Suppressor macrophage (primary cell): ENCODE data around the gene RGS2.

Source experiments
- DNase-seq, 4 experiments: peaks; one replicate each; pipeline ENCODE4 v3.0.0-alpha.2; 2020 to 2022
- total RNA-seq, 17 experiments: gene quantifications; one replicate each; lab custom pipeline; 2026; ENCODE audit warnings: mixed read lengths in 6 of 17, inconsistent platforms in 3 of 17; lab: John Stamatoyannopoulos, UW

The RGS2 gene, protein sequence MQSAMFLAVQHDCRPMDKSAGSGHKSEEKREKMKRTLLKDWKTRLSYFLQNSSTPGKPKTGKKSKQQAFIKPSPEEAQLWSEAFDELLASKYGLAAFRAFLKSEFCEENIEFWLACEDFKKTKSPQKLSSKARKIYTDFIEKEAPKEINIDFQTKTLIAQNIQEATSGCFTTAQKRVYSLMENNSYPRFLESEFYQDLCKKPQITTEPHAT
- 4.2 to 207 (median 22.7) reads per million in 17 experiments for total RNA-seq

GRCh38 chr1:192808518-192809306 lies at the start of gene RGS2:
RGS2 (plus strand) TSS chr1:192809039; CDS start chr1:192809072, 33 bp downstream.
- peak; percentile 96 to 97 (median 97) for DNase-seq

DNA sequence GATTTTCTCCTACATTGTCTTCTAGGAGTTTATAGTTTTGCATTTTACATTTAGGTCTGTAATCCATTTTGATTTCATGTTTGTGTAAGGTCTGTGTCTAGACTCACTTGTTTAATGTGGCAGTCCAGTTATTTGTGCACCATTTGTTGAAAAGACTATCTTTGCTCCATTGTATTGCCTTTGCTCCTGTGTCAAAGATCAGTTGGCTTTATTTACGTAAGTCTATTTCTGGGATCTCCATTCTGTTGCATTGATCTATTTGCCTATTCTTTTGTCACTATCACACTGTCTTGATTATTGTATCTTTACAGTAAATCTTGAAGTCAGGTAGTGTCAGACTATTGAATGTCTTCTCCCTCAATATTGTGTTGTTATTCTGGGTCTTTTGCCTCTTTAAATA lies 49.7 kb upstream of the RGS2 start:
- DNase-seq = no peak

DNA sequence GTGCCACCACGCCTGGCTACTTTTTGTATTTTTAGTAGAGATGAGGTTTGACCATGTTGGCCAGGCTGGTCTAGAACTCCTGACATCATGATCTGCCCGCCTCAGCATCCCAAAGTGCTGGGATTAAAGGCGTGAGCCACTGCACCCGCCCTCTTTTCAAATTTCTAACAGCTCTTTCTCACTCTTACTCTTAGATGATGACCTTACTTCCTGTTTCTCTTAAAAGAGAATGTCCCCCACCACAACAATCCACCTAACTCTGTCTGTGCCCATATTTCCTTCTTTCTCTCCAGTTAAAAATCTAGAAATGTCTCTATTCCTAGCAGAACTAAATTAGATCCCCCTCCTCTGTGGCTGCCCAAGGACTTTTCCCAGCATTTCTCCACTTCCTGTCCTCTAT lies 46.6 kb upstream of the RGS2 start:
- DNase-seq = no peak

GRCh38 chr1:192763243-192763642 lies 45.6 kb upstream of the RGS2 start:
- no peak for DNase-seq

DNA sequence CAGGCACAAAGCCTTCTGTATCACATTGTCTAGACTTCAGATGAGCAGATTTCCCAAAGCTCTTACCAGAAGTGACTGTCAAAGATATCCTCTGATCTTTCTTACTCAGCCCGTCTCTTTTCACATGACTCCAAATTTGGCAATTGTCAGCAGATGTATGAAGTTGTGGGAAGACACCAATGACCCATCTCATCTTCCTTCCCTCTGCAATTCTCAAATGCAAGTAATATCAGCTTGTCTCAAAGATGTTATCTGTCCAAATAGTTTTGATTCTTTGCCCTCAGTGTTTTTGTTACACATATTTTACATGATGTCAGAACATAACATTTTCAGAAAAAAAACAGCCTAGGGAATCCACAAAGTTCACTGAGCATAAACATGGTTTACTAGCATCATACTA lies 45.1 kb upstream of the RGS2 start:
- DNase-seq = peak in 3 of 4 experiments; percentile 14 to 22 (median 15)

- no peak for DNase-seq
These were observed 44.2 kb upstream of the RGS2 start for GRCh38 chr1:192764675-192765074.

- DNase-seq = no peak
These were observed 42.7 kb upstream of the RGS2 start for GRCh38 chr1:192766009-192766625.

- no peak for DNase-seq
These were observed 42.0 kb upstream of the RGS2 start for GRCh38 chr1:192766876-192767275.

GRCh38 chr1:192767798-192768197 lies 41.0 kb upstream of the RGS2 start:
- no peak for DNase-seq

DNA sequence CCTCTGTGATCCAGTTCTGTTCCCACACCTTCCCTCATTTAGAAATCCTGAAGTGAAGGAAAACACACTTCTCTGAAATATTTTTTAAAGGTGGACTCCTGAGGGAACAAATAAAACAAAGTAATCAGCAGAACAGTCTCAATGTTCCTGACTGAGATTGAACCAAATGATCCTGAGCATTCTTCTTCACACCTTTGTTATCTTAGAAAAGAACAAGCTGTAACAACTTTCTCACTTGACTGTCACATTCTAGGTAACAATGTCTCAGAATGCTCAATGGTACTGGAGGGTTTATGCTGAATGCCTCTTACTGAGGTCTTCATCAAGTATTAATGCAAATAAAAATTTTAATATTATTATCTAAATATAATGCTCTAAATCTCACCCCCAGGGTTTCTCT lies 40.4 kb upstream of the RGS2 start:
- no peak for DNase-seq

- DNase-seq = no peak
These were observed 37.5 kb upstream of the RGS2 start for GRCh38 chr1:192771341-192771740.

DNA sequence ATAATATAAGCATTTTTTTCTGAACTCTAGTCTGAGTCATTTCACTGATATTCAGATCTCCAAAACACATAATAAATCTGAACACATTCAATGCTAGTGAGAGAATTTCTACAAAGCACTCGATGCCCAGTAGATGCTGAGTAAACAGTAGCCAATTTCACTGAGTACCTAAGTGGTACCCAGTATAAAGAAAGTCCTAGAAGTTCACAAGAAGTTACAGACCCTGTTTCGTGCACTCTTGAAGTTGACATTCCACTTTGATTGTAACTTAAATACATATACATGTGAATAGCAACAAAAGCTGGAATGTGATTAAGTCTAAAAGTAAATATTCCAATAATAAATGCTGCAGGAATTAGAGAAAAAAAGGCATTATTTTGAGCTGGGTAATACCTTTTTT lies 33.2 kb upstream of the RGS2 start:
- DNase-seq = no peak

GRCh38 chr1:192776206-192776605 lies 32.6 kb upstream of the RGS2 start:
- DNase-seq = no peak

GRCh38 chr1:192776998-192777397 lies 31.8 kb upstream of the RGS2 start:
- no peak for DNase-seq

GRCh38 chr1:192783791-192784190 lies 25.0 kb upstream of the RGS2 start:
- no peak for DNase-seq

GRCh38 chr1:192784397-192784796 lies 24.4 kb upstream of the RGS2 start:
- no peak for DNase-seq

GRCh38 chr1:192786576-192786975 lies 22.3 kb upstream of the RGS2 start:
- DNase-seq = no peak

DNA sequence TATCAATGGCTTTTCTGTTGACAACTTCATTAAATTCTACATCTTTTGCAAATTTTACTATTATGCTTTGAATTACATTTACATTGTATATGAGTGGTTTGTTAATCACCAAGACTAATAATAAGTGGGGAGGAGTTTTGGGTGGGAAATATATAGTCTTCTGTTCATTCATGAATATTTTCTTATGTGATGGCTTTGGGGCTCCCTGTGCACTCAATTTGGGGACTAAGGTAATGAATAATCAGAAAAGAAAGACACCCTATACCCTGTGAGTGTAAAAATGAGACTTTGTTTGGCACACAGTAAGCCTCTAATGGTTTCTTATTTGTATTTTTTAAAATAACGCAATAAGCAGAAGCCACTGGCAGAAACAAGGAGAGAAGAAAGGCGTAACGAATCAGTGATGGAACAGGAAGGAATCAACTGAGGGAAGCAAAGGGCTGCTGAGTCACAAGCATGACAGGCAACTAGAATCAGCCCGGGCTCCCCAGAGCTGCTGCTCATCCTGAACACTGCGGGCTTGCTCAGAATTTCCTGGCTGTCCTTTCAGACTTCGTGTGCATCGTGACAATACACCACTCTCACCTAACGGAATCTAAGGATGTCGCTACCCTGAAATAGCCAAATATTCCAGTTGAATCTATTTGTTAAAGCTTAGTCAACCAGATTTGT lies 20.8 kb upstream of the RGS2 start:
- DNase-seq = peak; percentile 64 to 80 (median 72)

GRCh38 chr1:192789871-192790270 lies 19.0 kb upstream of the RGS2 start:
- peak in 2 of 4 experiments; percentile 15 to 26 for DNase-seq

GRCh38 chr1:192792628-192793027 lies 16.2 kb upstream of the RGS2 start:
- no peak for DNase-seq

GRCh38 chr1:192793983-192794767 lies 14.7 kb upstream of the RGS2 start:
- no peak for DNase-seq

- no peak for DNase-seq
These were observed 14.1 kb upstream of the RGS2 start for GRCh38 chr1:192794768-192795035.
